Upper lobe of right lung (tissue), 1 donor: Measurements from ENCODE around the gene SCARF1. TPM values are rescaled to one million over a fixed set of nuclear protein-coding genes. Genes with fewer than 3 reads are reported as not detected.

Experiments used
- ATAC-seq: fragments of 200-7000 bp; cut with Tn5 transposase; one replicate; pipeline ENCODE4 v1.9.1; 2020; ENCODE audit warnings: mild to moderate bottlenecking, moderate library complexity
- DNase-seq: peaks from one replicate; pipeline ENCODE4 v3.0.0-alpha.2; 2020
- H3K27ac ChIP-seq: fragments of 200-600 bp; one replicate; pipeline ENCODE4 v1.8.0; 2022
- H3K27me3 ChIP-seq: fragments of 200-600 bp; one replicate; pipeline ENCODE4 v1.8.0; 2022; ENCODE audit warnings: mild to moderate bottlenecking
- H3K36me3 ChIP-seq: fragments of 200-600 bp; one replicate; pipeline ENCODE4 v1.8.0; 2022
- H3K4me1 ChIP-seq: fragments of 200-600 bp; one replicate; pipeline ENCODE4 v1.8.0; 2022
- H3K4me3 ChIP-seq: fragments of 200-600 bp; one replicate; pipeline ENCODE4 v1.8.0; 2022; ENCODE audit warnings: mild to moderate bottlenecking
- H3K9me3 ChIP-seq: fragments of 200-600 bp; one replicate; pipeline ENCODE4 v1.8.0; 2022
- CTCF ChIP-seq: fragments of 200-600 bp; IDR thresholded peaks from one replicate; pipeline ENCODE4 v1.8.0; 2022; ENCODE audit warnings: antibody characterized with exemption
- intact Hi-C: fragments of 100-400 bp; cut with DNase I; formaldehyde crosslinking; loops from one replicate; pipeline ENCODE4 v1.11.0; 2022
- total RNA-seq: library from RNA; stranded (reverse); fragmentation: NEBNext Ultra II Directional; extraction: Animal tissue kit (Norgen Biotek cat#: 25700); gene quantifications from one replicate; pipeline ENCODE4 v1.2.1, GENCODE V29; 2021
- donor health status: DM: no; HTN: yes; CAD: no; lungs with severe emphysema.

The SCARF1 gene
- total RNA-seq, 1 donor from 2014 or later: 48.5 TPM

DNA sequence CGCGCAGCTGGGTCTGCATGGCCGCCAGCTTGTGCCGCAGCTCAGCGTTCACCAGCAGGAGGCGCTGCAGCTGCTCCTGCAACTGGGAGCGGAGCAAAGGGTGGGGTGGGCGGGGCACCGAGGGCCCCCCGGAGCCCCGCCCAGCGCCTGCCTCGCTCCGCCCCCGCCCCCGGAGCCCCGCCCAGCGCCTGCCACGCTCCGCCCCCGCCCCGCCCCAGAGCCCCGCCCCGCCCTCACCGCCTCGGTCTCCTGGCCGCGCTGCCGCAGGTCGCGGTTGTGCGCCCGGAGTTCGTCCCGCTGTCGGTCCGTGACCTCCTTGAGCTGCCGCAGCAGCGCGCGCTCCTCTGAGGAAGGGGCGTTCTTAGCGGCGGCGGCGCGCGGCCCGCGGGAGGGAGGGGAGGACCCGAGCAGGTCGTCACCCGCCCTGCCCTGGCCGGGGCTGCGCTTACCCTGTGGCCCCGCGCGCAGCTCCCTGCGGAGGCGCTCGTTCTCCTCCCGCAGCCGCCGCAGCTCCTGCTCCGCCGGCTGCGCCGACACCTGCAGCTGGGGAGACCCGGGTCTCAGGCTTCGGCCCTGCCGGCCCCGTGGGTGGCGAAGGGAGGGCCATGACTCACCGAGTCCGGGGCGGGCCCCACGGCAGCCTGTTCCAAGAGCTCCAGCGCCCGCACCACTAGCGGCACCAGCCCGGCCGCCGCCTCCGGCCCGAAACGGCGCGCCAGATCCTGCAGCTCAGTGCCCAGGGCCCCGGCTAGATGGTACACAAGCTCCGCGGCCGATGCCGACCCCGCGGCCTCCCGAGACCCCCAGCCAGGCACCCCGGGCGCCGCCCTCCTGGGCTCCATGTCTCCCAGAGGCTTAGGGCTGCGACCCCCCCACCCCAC, 3.7 kb upstream of the SCARF1 start:
- peak overlapping the region; percentile 96 for H3K27ac ChIP-seq
- H3K36me3 ChIP-seq: peaks cover 40% of the 10 kb centered on the region
- peak overlapping the region; percentile 77 for H3K4me3 ChIP-seq
- peak; percentile 78 for ATAC-seq
- no peaks in the 10 kb centered on the region for H3K27me3 ChIP-seq
- peaks cover 54% of the 10 kb centered on the region for H3K4me1 ChIP-seq
- intact Hi-C loops: no loop called here
- no peaks in the 10 kb centered on the region for H3K9me3 ChIP-seq
- DNase-seq: peak; percentile 98
- TF ChIP-seq CTCF: peak; percentile 77

DNA sequence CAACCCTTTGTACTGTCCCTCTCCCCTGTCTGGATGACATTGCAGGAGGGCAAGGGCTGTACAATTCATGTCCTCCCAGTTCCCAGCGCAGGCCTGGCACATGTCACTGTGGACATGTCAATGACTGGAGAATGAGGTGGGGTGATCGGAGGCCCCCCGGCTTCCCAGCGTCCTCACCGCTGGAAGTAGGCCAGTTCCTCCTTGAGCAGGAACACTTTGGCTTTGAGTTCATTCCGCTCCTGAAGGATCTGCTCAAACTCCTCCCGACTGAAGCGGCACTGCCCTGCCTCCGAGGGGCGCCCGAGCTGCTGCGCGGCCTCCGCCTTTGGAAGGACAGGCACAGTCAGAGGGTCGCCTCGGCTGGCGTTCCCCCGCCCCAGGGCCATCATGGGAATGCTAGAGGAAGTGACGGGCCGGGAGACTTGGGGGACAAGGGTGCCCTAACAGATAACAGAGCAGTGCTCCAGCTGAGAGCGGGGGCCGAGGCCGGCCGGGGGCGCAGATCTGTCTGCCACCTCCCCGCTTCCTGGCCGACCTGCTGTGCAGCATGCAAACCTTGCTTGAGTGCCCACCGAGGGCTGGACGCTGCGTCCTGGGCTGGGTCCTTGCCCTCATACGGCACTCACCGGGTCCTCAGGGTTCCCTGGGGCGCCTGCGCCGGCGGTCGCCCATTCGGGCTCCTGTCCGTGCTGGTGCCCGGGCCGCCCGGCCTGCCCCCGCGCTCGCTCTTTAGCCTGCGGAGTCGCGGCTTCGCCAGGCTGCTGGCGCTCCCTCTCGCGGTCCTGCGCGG, 2.8 kb upstream of the SCARF1 start:
- intact Hi-C loops: no loop called here
- DNase-seq: peak; percentile 87

GRCh38 chr17:1647802-1648171, 2.3 kb upstream of the SCARF1 start:
- no peak for ATAC-seq
- H3K4me3 ChIP-seq: peak overlapping the region; percentile 77
- peaks cover 26% of the 10 kb centered on the region for H3K36me3 ChIP-seq
- H3K27me3 ChIP-seq: no peaks in the 10 kb centered on the region
- no peaks in the 10 kb centered on the region for H3K9me3 ChIP-seq
- H3K27ac ChIP-seq: peak overlapping the region; percentile 84
- intact Hi-C loops: no loop called here
- DNase-seq: no peak
- no peak for TF ChIP-seq CTCF
- peaks cover 60% of the 10 kb centered on the region for H3K4me1 ChIP-seq

More for the DNA sequence above, 2.8 kb upstream of the SCARF1 start:
- Histone ChIP-seq H3K36me3 (peaks cover 32% of the 10 kb centered on the region), H3K27ac (peak overlapping the region; percentile 84), H3K9me3 (no peaks in the 10 kb centered on the region), H3K27me3 (no peaks in the 10 kb centered on the region), H3K4me3 (peak overlapping the region; percentile 77), H3K4me1 (peaks cover 60% of the 10 kb centered on the region)
- TF ChIP-seq CTCF: no peak
- peak; percentile 2 for ATAC-seq

DNA sequence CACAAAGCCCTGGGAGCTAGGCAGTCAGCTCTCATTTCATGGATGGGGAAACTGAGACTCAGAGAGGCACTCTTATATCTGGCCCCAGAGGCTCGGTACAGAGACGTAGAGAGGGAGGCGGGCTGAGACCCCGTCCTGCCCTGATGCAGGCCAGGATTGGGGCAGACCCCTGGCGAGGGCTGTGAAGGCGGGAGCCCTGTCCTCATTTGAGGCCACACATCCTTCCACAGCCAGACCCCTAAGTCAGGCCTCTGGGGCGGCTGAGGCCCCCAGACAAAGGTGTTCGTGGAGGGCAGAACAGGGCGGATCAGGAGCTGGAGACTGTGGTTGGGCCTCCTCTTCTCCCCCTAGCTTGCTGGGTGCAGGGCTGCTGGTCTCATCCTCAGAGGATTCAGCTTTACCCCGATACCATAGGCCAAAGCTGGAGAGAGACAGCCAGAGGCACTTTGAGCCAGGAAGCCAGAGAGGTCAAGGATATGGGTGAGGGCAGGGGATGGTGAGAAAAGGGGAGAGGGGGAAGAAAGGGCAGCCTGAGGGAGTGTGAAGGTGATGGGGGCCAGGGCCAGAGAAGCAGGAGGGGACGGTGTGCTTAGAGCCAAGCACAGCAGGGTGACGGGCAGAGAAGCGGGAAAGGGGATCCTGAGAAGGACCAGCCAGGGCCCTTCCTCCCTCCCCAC, 805 bp upstream of the SCARF1 start:
- peaks cover 12% of the 10 kb centered on the region for H3K36me3 ChIP-seq
- H3K9me3 ChIP-seq: no peaks in the 10 kb centered on the region
- intact Hi-C loops: no loop called here
- TF ChIP-seq CTCF: no peak
- DNase-seq: no peak
- peak overlapping the region; percentile 51 for H3K4me3 ChIP-seq
- ATAC-seq: no peak
- H3K27me3 ChIP-seq: no peaks in the 10 kb centered on the region
- H3K4me1 ChIP-seq: peaks cover 60% of the 10 kb centered on the region
- peak overlapping the region; percentile 84 for H3K27ac ChIP-seq

- no peak for TF ChIP-seq CTCF
- Histone ChIP-seq H3K9me3 (no peaks in the 10 kb centered on the region), H3K27ac (peak overlapping the region; percentile 84), H3K4me3 (peak overlapping the region; percentile 51), H3K4me1 (peaks cover 51% of the 10 kb centered on the region), H3K36me3 (no peaks in the 10 kb centered on the region), H3K27me3 (no peaks in the 10 kb centered on the region)
- no peak for DNase-seq
- no peak for ATAC-seq
- intact Hi-C loops: no loop called here
Measured at GRCh38 chr17:1644493-1645206, 882 bp downstream of the SCARF1 start.
